K562 (cell line): ENCODE data around the gene MAGIX. TPM values are rescaled to one million over a fixed set of nuclear protein-coding genes. Genes with fewer than 3 reads are reported as not detected.

Experiments
- ARID4B ChIP-seq: sonication (generic); formaldehyde crosslinking; IDR thresholded peaks from 2 replicates; pipeline ENCODE4 v1.8.0; 2022; ENCODE audit warnings: mild to moderate bottlenecking, missing genetic modification reagents
- CBFB ChIP-seq: sonication (generic); formaldehyde crosslinking; IDR thresholded peaks from 2 replicates; pipeline ENCODE4 v1.4.0; 2020; ENCODE audit warnings: mild to moderate bottlenecking, missing genetic modification reagents
- E2F3 ChIP-seq: fragments of 250-450 bp; sonication (Bioruptor Pico); IDR thresholded peaks from 2 replicates; pipeline ENCODE4 v1.4.0; 2020; ENCODE audit warnings: mild to moderate bottlenecking
- FOSL1 ChIP-seq: fragments of 200-800 bp; sonication (Bioruptor generic); conservative IDR thresholded peaks from 2 replicates; pipeline ENCODE4 v1.6.1; 2016; ENCODE audit warnings: missing genetic modification characterization, missing compliant biosample characterization
- GABPA ChIP-seq: fragments of 200-800 bp; sonication (Bioruptor generic); conservative IDR thresholded peaks from 2 replicates; pipeline ENCODE4 v1.6.1; 2016; ENCODE audit warnings: low read depth, missing genetic modification characterization, missing compliant biosample characterization
- MAX ChIP-seq: sonication (generic); formaldehyde crosslinking; IDR thresholded peaks from 2 replicates; pipeline ENCODE4 v1.9.0; 2022; ENCODE audit warnings: mild to moderate bottlenecking, missing genetic modification reagents
- POLR2A ChIP-seq: fragments of 450-650 bp; conservative IDR thresholded peaks from 2 replicates; pipeline ENCODE4 v1.6.1; 2016
- RUNX1 ChIP-seq: sonication (generic); IDR thresholded peaks from 2 replicates; pipeline ENCODE4 v1.6.1; 2016; ENCODE audit warnings: antibody characterized with exemption, low read depth
- SMAD1 ChIP-seq: fragments of 150-350 bp; IDR thresholded peaks from 2 replicates; pipeline ENCODE4 v1.6.1; 2014; ENCODE audit warnings: low read length, low read depth; ENCODE audit not compliant: partially characterized antibody
- ZFP30 ChIP-seq: fragments of 250-450 bp; sonication (Bioruptor Pico); IDR thresholded peaks from 2 replicates; pipeline ENCODE4 v1.8.0; 2022; ENCODE audit warnings: moderate library complexity, mild to moderate bottlenecking, inconsistent platforms, borderline replicate concordance
- ZNF197 ChIP-seq: fragments of 200-800 bp; sonication (Bioruptor generic); IDR thresholded peaks from 2 replicates; pipeline ENCODE4 v1.6.1; 2016; ENCODE audit warnings: low read depth, missing genetic modification characterization, missing compliant biosample characterization
- ZNF609 ChIP-seq: sonication (generic); formaldehyde crosslinking; IDR thresholded peaks from 2 replicates; pipeline ENCODE4 v1.8.1; 2023; ENCODE audit warnings: missing genetic modification reagents, mild to moderate bottlenecking, borderline replicate concordance
- polyA plus RNA-seq, 8 experiments: library from polyadenylated mRNA; depleted of rRNA in 4 of 8; stranded (reverse) in 5 of 8; unstranded in 3 of 8; fragments of >200 nt; fragmentation: Nextera tagmentation in 2 of 8; fragmentation: Illumina TruSeq in 1 of 8; extraction: Ambion mirVana in 2 of 8; extraction: Trizol in 1 of 8; gene quantifications; 2 replicates each; pipeline versions ENCODE4 v1.2.1 to v1.2.3, GENCODE V29; 2011 to 2014; ENCODE audit warnings: inconsistent platforms in 1 of 8, missing spikeins in 1 of 8
- total RNA-seq, 7 experiments: library from RNA; depleted of rRNA in 6 of 7; stranded (reverse); fragments of >200 nt in 6 of 7; fragmentation: Illumina TruSeq in 2 of 7; extraction: Trizol in 2 of 7; gene quantifications; 2 replicates each; pipeline versions ENCODE4 v1.2.1 to v1.2.3, GENCODE V29; 2011 to 2021; ENCODE audit warnings: low replicate concordance in 1 of 7

The MAGIX gene
- total and polyA plus RNA-seq, 9 of the 15 experiments (the other 6 are each of a cell fraction or from before 2014, with no cell fraction given), result 0.08 to 3.5 (median 0.47) TPM

GRCh38 chrX:49186125-49187027, 23.8 kb downstream of the MAGIX start, which contains the start of gene PRICKLE3 (continued):
- TF ChIP-seq ARID4B (CRISPR knock-in tag), result peak; percentile 61; the same call in 1 of the 2 replicates
- no peak for TF ChIP-seq ZNF609 (CRISPR knock-in tag)
- no peak for TF ChIP-seq SMAD1
- TF ChIP-seq E2F3 (CRISPR knock-in tag), result 0 out of 2 replicates have a peak, but pooled peaks have one; percentile 45
- no peak for TF ChIP-seq GABPA (tag)
- TF ChIP-seq CBFB (CRISPR knock-in tag), result no peak
- TF ChIP-seq FOSL1 (tag), result no peak
- TF ChIP-seq RUNX1, result no peak
- TF ChIP-seq POLR2A, result peak; percentile 79
- peak; percentile 90 for TF ChIP-seq MAX (CRISPR knock-in tag)
- TF ChIP-seq ZNF197 (CRISPR knock-in tag), result no peak
- no peak for TF ChIP-seq ZFP30 (CRISPR knock-in tag)
